Fibroblast of lung (primary cell): ENCODE results near the gene TBC1D21.

Source experiments
- EZH2 ChIP-seq: IDR thresholded peaks from 2 replicates; pipeline ENCODE4 v1.5.1; 2012; ENCODE audit warnings: low read length, control low read depth, mild to moderate bottlenecking; ENCODE audit errors: missing control alignments
- TF ChIP-seq, protein P1 (sequence below), 2 donors: IDR thresholded peaks in 1 of 2; conservative IDR thresholded peaks in 1 of 2; 1 replicate in 1 of 2; 2 replicates in 1 of 2; pipeline ENCODE4 v1.5.1; 2011 to 2012; ENCODE audit warnings: low read length in 2 of 2, control low read depth in 1 of 2, inconsistent platforms in 1 of 2, low read depth in 1 of 2, mild to moderate bottlenecking in 1 of 2

DNA sequence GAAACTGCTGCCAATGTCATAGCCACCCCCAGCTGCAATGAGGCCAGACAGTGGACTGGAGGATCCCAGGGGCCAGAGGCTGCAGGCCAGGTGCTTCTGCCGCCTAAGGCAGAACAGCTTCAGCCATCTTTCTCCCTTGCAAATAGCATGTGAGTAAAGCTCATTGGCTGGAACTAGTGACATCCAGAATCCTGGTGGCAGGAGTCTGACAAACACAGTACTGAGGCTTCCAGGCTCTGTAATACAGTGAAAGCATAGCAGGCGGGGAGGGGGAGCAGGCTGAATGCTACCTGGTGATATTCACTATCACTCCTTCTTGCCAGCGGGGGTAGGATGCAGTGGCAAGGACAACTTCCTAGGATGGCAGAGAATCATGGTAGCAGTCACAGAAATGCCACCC, 36.5 kb upstream of the TBC1D21 start:
- TF ChIP-seq, protein P1, sequence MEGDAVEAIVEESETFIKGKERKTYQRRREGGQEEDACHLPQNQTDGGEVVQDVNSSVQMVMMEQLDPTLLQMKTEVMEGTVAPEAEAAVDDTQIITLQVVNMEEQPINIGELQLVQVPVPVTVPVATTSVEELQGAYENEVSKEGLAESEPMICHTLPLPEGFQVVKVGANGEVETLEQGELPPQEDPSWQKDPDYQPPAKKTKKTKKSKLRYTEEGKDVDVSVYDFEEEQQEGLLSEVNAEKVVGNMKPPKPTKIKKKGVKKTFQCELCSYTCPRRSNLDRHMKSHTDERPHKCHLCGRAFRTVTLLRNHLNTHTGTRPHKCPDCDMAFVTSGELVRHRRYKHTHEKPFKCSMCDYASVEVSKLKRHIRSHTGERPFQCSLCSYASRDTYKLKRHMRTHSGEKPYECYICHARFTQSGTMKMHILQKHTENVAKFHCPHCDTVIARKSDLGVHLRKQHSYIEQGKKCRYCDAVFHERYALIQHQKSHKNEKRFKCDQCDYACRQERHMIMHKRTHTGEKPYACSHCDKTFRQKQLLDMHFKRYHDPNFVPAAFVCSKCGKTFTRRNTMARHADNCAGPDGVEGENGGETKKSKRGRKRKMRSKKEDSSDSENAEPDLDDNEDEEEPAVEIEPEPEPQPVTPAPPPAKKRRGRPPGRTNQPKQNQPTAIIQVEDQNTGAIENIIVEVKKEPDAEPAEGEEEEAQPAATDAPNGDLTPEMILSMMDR (conservative IDR thresholded peaks at IDR 0.05 in 1 of 2, IDR thresholded peaks at IDR 0.05 in 1 of 2; ENCODE audit: low read depth in 1 of 2, low read length in 2 of 2) = no peak
- TF ChIP-seq EZH2 = no peak
